ENCODE results near the gene DOCK8.

DOCK8 gene

GRCh38 chr9:289121-289520, 74.5 kb downstream of the DOCK8 start:
- Histone ChIP-seq H3K9ac (ENCODE audit: low read length) (no peak overlapping the region), H3K27me3 (ENCODE audit: insufficient read depth, low read length) (no peaks in the 10 kb centered on the region), H3K27ac (ENCODE audit: low read depth, low read length, poor library complexity, severe bottlenecking) (no peak overlapping the region), H3K4me2 (ENCODE audit: low read length) (no peak overlapping the region), H3K9me2 (ENCODE audit: low read depth, low read length) (no peaks in the 10 kb centered on the region), H4K20me1 (ENCODE audit: insufficient read depth, low read length) (no peaks in the 10 kb centered on the region), H3K4me3 (ENCODE audit: low read depth, low read length, poor library complexity, severe bottlenecking) (no peak overlapping the region), H3F3A (ENCODE audit: insufficient read depth, low read length) (no peaks in the 10 kb centered on the region), H3K4me1 (ENCODE audit: insufficient read depth, low read length, severe bottlenecking) (no peaks in the 10 kb centered on the region), H3K36me3 (ENCODE audit: insufficient read depth, low read length) (peaks cover 12% of the 10 kb centered on the region; the same call in 1 of the 2 replicates), H3K9me3 (ENCODE audit: low read length) (no peaks in the 10 kb centered on the region), H3K79me2 (ENCODE audit: insufficient read depth, low read length) (no peaks in the 10 kb centered on the region), H2AFZ (ENCODE audit: low read length) (no peak overlapping the region)
- TF ChIP-seq CTCF (IDR thresholded peaks at IDR 0.05; ENCODE audit: low read length): no peak
- no peak for TF ChIP-seq EZH2 (IDR thresholded peaks at IDR 0.05; ENCODE audit: borderline replicate concordance, low read length)

GRCh38 chr9:292915-293314, 78.2 kb downstream of the DOCK8 start:
- no peaks in the 10 kb centered on the region for H3K27me3 ChIP-seq (ENCODE audit: insufficient read depth, low read length)
- no peaks in the 10 kb centered on the region for H3F3A ChIP-seq (ENCODE audit: insufficient read depth, low read length)
- H3K9ac ChIP-seq (ENCODE audit: low read length): no peak overlapping the region
- H3K4me1 ChIP-seq (ENCODE audit: insufficient read depth, low read length, severe bottlenecking): peaks cover 7% of the 10 kb centered on the region
- H3K36me3 ChIP-seq (ENCODE audit: insufficient read depth, low read length): 0 out of 2 replicates have a peak, but pooled peaks cover 7% of the 10 kb centered on the region
- no peak overlapping the region for H2AFZ ChIP-seq (ENCODE audit: low read length)
- H3K4me3 ChIP-seq (ENCODE audit: low read depth, low read length, poor library complexity, severe bottlenecking): no peak overlapping the region
- no peak overlapping the region for H3K27ac ChIP-seq (ENCODE audit: low read depth, low read length, poor library complexity, severe bottlenecking)
- no peak overlapping the region for H3K4me2 ChIP-seq (ENCODE audit: low read length)
- H3K79me2 ChIP-seq (ENCODE audit: insufficient read depth, low read length): no peaks in the 10 kb centered on the region
- no peaks in the 10 kb centered on the region for H3K9me3 ChIP-seq (ENCODE audit: low read length)
- H3K9me2 ChIP-seq (ENCODE audit: low read depth, low read length): no peaks in the 10 kb centered on the region
- TF ChIP-seq EZH2 (IDR thresholded peaks at IDR 0.05; ENCODE audit: borderline replicate concordance, low read length) (no peak), CTCF (IDR thresholded peaks at IDR 0.05; ENCODE audit: low read length) (no peak)
- H4K20me1 ChIP-seq (ENCODE audit: insufficient read depth, low read length): no peaks in the 10 kb centered on the region

- Histone ChIP-seq H3K79me2 (ENCODE audit: insufficient read depth, low read length) (no peaks in the 10 kb centered on the region), H3K4me3 (ENCODE audit: low read depth, low read length, poor library complexity, severe bottlenecking) (no peak overlapping the region), H3K9me3 (ENCODE audit: low read length) (no peaks in the 10 kb centered on the region), H3K27me3 (ENCODE audit: insufficient read depth, low read length) (no peaks in the 10 kb centered on the region), H2AFZ (ENCODE audit: low read length) (no peak overlapping the region), H3K4me2 (ENCODE audit: low read length) (no peak overlapping the region), H4K20me1 (ENCODE audit: insufficient read depth, low read length) (no peaks in the 10 kb centered on the region), H3K9me2 (ENCODE audit: low read depth, low read length) (no peaks in the 10 kb centered on the region), H3K27ac (ENCODE audit: low read depth, low read length, poor library complexity, severe bottlenecking) (no peak overlapping the region), H3K36me3 (ENCODE audit: insufficient read depth, low read length) (0 out of 2 replicates have a peak, but pooled peaks cover 4% of the 10 kb centered on the region), H3K9ac (ENCODE audit: low read length) (no peak overlapping the region), H3K4me1 (ENCODE audit: insufficient read depth, low read length, severe bottlenecking) (peaks cover 7% of the 10 kb centered on the region), H3F3A (ENCODE audit: insufficient read depth, low read length) (no peaks in the 10 kb centered on the region)
- TF ChIP-seq CTCF (IDR thresholded peaks at IDR 0.05; ENCODE audit: low read length) (no peak), EZH2 (IDR thresholded peaks at IDR 0.05; ENCODE audit: borderline replicate concordance, low read length) (no peak)
Observed at GRCh38 chr9:295576-295975, 80.9 kb downstream of the DOCK8 start.

Data from OCI-LY1 (cell line).